K562 (cell line): ENCODE results near the gene MB21D2. TPM values are rescaled to one million over a fixed set of nuclear protein-coding genes. Genes with fewer than 3 reads are reported as not detected.

Source experiments
- ATAC-seq: fragments of 200-7000 bp; cut with Tn5 transposase; 3 replicates; pipeline ENCODE4 v1.9.1; 2020; ENCODE audit warnings: moderate library complexity
- BruUV-seq: library from RNA; stranded (reverse); fragments of 400-500 nt; replicated peaks from 2 replicates; lab custom pipeline; 2021; lab: Mats Ljungman, UMichigan
- CTCF ChIA-PET: fragments of 300-600 bp; formaldehyde crosslinking; extraction: SDS; loops from one replicate; lab custom pipeline; 2021; ENCODE audit warnings: low intra/inter-chr PET ratio; lab: Yijun Ruan, JAX
- POLR2A ChIA-PET: fragments of 300-600, 350-650 bp; sonication (Branson Sonifier 250); formaldehyde crosslinking; extraction: SDS; loops from one replicate; lab custom pipeline; 2021; ENCODE audit warnings: antibody characterized with exemption, inconsistent platforms; lab: Yijun Ruan, JAX
- DNase-seq, 4 experiments: peaks; one replicate each; pipeline versions ENCODE4 v3.0.0 to v3.0.0-alpha.2; 2011 to 2018; ENCODE audit warnings: low spot score in 3 of 4, mixed read lengths in 3 of 4; ENCODE audit errors: extremely low read depth in 1 of 4
- FAIRE-seq: peaks from 2 replicates; lab custom pipeline; 2011; peaks lifted over from hg19 to GRCh38; lab: Jason Lieb, UNC
- H2AFZ ChIP-seq: 2 replicates; pipeline ENCODE4 v1.6.0; 2011; ENCODE audit warnings: low read depth, low read length, control low read depth, inconsistent platforms
- H3K27ac ChIP-seq: fragments of 200-600 bp; 3 replicates; pipeline ENCODE4 v1.8.0; 2011; ENCODE audit warnings: low read depth, mild to moderate bottlenecking, control low read depth, inconsistent platforms, low read length, moderate library complexity, mixed read lengths; ENCODE audit errors: extremely low read depth
- H3K27me3 ChIP-seq, 2 experiments: fragments of 300-600 bp in 1 of 2; 2 replicates in 1 of 2; 3 replicates in 1 of 2; pipeline versions ENCODE4 v1.6.0 to v1.8.0; 2011; ENCODE audit warnings: inconsistent platforms in 2 of 2, low read length in 2 of 2, mild to moderate bottlenecking in 1 of 2, mixed read lengths in 1 of 2, moderate library complexity in 1 of 2; ENCODE audit not compliant: control insufficient read depth in 2 of 2, insufficient read depth in 2 of 2
- H3K36me3 ChIP-seq: fragments of 300-600 bp; 3 replicates; pipeline ENCODE4 v1.8.0; 2011; ENCODE audit warnings: mild to moderate bottlenecking, low read length, inconsistent platforms; ENCODE audit not compliant: control insufficient read depth, insufficient read depth
- H3K4me1 ChIP-seq, 2 experiments: fragments of 200-600 bp in 1 of 2; replicated peaks in 1 of 2; 2 replicates in 1 of 2; 3 replicates in 1 of 2; pipeline versions ENCODE4 v1.5.1 to v1.8.0; 2011; ENCODE audit warnings: inconsistent platforms in 2 of 2, low read length in 2 of 2, mild to moderate bottlenecking in 1 of 2, mixed read lengths in 1 of 2, moderate library complexity in 1 of 2; ENCODE audit not compliant: control insufficient read depth in 2 of 2, insufficient read depth in 2 of 2
- H3K4me2 ChIP-seq: 2 replicates; pipeline ENCODE4 v1.6.1; 2011; ENCODE audit warnings: low read length, control low read depth, inconsistent platforms, mixed read lengths; ENCODE audit not compliant: insufficient read depth
- H3K4me3 ChIP-seq: fragments of 200-600 bp; sonication (generic), shearing (Covaris generic); 2 replicates; pipeline ENCODE4 v1.5.1; 2016; ENCODE audit warnings: control low read depth, inconsistent platforms
- H3K79me2 ChIP-seq: fragments of 200-600 bp; 3 replicates; pipeline ENCODE4 v1.8.0; 2011; ENCODE audit warnings: low read length, inconsistent platforms; ENCODE audit not compliant: control insufficient read depth, insufficient read depth
- H3K9ac ChIP-seq, 2 experiments: 2 replicates each; pipeline versions ENCODE4 v1.6.0 to v1.6.1; 2011; ENCODE audit warnings: low read depth in 2 of 2, low read length in 2 of 2, control low read depth in 1 of 2, inconsistent platforms in 1 of 2, mild to moderate bottlenecking in 1 of 2, mixed read lengths in 1 of 2; ENCODE audit not compliant: insufficient read depth in 1 of 2
- H3K9me1 ChIP-seq: one replicate; pipeline ENCODE4 v1.6.0; 2011; ENCODE audit warnings: inconsistent platforms, mild to moderate bottlenecking, low read length, moderate library complexity; ENCODE audit not compliant: control insufficient read depth, insufficient read depth
- H3K9me3 ChIP-seq: replicated peaks from 2 replicates; pipeline ENCODE4 v1.5.1; 2011; ENCODE audit warnings: low read depth, low read length, inconsistent platforms; ENCODE audit not compliant: control insufficient read depth, insufficient read depth
- H4K20me1 ChIP-seq: replicated peaks from 2 replicates; pipeline ENCODE4 v1.6.1; 2011; ENCODE audit warnings: low read length, inconsistent platforms, mixed read lengths; ENCODE audit not compliant: control insufficient read depth, insufficient read depth
- BACH1 ChIP-seq: fragments of 200-800 bp; sonication (Bioruptor generic); IDR thresholded peaks from 2 replicates; pipeline ENCODE4 v1.6.1; 2016; ENCODE audit warnings: missing genetic modification characterization, missing compliant biosample characterization
- CBFA2T2 ChIP-seq: fragments of 450-650 bp; conservative IDR thresholded peaks from 2 replicates; pipeline ENCODE4 v1.6.1; 2017; ENCODE audit warnings: mild to moderate bottlenecking
- CEBPB ChIP-seq: fragments of 450-650 bp; IDR thresholded peaks from 2 replicates; pipeline ENCODE4 v1.6.1; 2016; ENCODE audit warnings: missing genetic modification characterization, missing compliant biosample characterization
- CHD2 ChIP-seq: IDR thresholded peaks from 2 replicates; pipeline ENCODE4 v1.6.1; 2011; ENCODE audit warnings: low read depth, low read length
- ELF2 ChIP-seq: fragments of 250-450 bp; sonication (Bioruptor Pico); IDR thresholded peaks from 2 replicates; pipeline ENCODE4 v1.5.0; 2021; ENCODE audit warnings: mild to moderate bottlenecking
- GABPB2 ChIP-seq: fragments of 250-450 bp; sonication (Bioruptor Pico); conservative IDR thresholded peaks from 2 replicates; pipeline ENCODE4 v1.5.1; 2021; ENCODE audit warnings: mild to moderate bottlenecking
- GTF2B ChIP-seq: IDR thresholded peaks from 2 replicates; pipeline ENCODE4 v1.6.1; 2011; ENCODE audit not compliant: insufficient read length; ENCODE audit errors: extremely low read depth
- HOMEZ ChIP-seq: fragments of 250-450 bp; sonication (Bioruptor Pico); IDR thresholded peaks from 2 replicates; pipeline ENCODE4 v1.4.0; 2020; ENCODE audit warnings: mild to moderate bottlenecking, moderate library complexity
- IRF1 ChIP-seq: sonication (generic); formaldehyde crosslinking; IDR thresholded peaks from 2 replicates; pipeline ENCODE4 v1.8.0; 2022; ENCODE audit warnings: missing genetic modification reagents, mild to moderate bottlenecking, borderline replicate concordance
- KLF13 ChIP-seq: fragments of 450-650 bp; IDR thresholded peaks from 2 replicates; pipeline ENCODE4 v1.6.1; 2016; ENCODE audit warnings: missing genetic modification characterization, low read depth, mild to moderate bottlenecking, missing compliant biosample characterization, moderate library complexity, borderline replicate concordance
- NELFE ChIP-seq: IDR thresholded peaks from 2 replicates; pipeline ENCODE4 v1.6.1; 2011; ENCODE audit warnings: mild to moderate bottlenecking; ENCODE audit not compliant: insufficient read depth, insufficient read length
- PKNOX1 ChIP-seq: fragments of 450-650 bp; IDR thresholded peaks from 2 replicates; pipeline ENCODE4 v1.6.1; 2016
- RBM39 ChIP-seq: fragments of 200-400 bp; formaldehyde crosslinking; optimal IDR thresholded peaks from 2 replicates; pipeline ENCODE3; 2018; ENCODE audit warnings: low read depth, low read length
- SMARCB1 ChIP-seq: IDR thresholded peaks from 2 replicates; pipeline ENCODE4 v1.6.1; 2011; ENCODE audit warnings: improper control_type of control experiment, low read depth; ENCODE audit not compliant: insufficient read length
- TAF7 ChIP-seq: fragments of 450-650 bp; IDR thresholded peaks from 2 replicates; pipeline ENCODE4 v1.6.1; 2016; ENCODE audit warnings: missing genetic modification characterization, missing compliant biosample characterization
- ZBTB26 ChIP-seq: fragments of 450-650 bp; formaldehyde crosslinking; IDR thresholded peaks from 2 replicates; pipeline ENCODE4 v1.4.0; 2022; ENCODE audit warnings: missing genetic modification characterization
- ZNF445 ChIP-seq: fragments of 250-450 bp; sonication (Bioruptor Pico); IDR thresholded peaks from 2 replicates; pipeline ENCODE4 v1.4.0; 2020; ENCODE audit warnings: low read depth, mild to moderate bottlenecking, moderate library complexity
- ZNF76 ChIP-seq: fragments of 250-450 bp; sonication (Bioruptor Pico); IDR thresholded peaks from 2 replicates; pipeline ENCODE4 v1.4.0; 2020; ENCODE audit warnings: mild to moderate bottlenecking, moderate library complexity, borderline replicate concordance
- in situ Hi-C: fragments of 300-500 bp; cut with MboI; formaldehyde crosslinking; loops from 4 replicates; pipeline ENCODE4 v1.15.0; 2018; ENCODE audit warnings: inconsistent platforms, mixed read lengths
- intact Hi-C: fragments of 100-400 bp; cut with micrococcal nuclease; formaldehyde crosslinking; loops from 2 replicates; pipeline ENCODE4 v1.14.2; 2022
- polyA plus RNA-seq, 8 experiments: library from polyadenylated mRNA; depleted of rRNA in 4 of 8; stranded (reverse) in 5 of 8; unstranded in 3 of 8; fragments of >200 nt; fragmentation: Nextera tagmentation in 2 of 8; fragmentation: Illumina TruSeq in 1 of 8; extraction: Ambion mirVana in 2 of 8; extraction: Trizol in 1 of 8; gene quantifications; 2 replicates each; pipeline versions ENCODE4 v1.2.1 to v1.2.3, GENCODE V29; 2011 to 2014; ENCODE audit warnings: inconsistent platforms in 1 of 8, missing spikeins in 1 of 8
- total RNA-seq, 7 experiments: library from RNA; depleted of rRNA in 6 of 7; stranded (reverse); fragments of >200 nt in 6 of 7; fragmentation: Illumina TruSeq in 2 of 7; extraction: Trizol in 2 of 7; gene quantifications; 2 replicates each; pipeline versions ENCODE4 v1.2.1 to v1.2.3, GENCODE V29; 2011 to 2021; ENCODE audit warnings: low replicate concordance in 1 of 7

MB21D2 gene
- total and polyA plus RNA-seq, 9 of the 15 experiments (the other 6 are each of a cell fraction or from before 2014, with no cell fraction given), result 0.01 TPM; not detected in 8

GRCh38 chr3:192928016-192928415 lies 10.4 kb upstream of the MB21D2 start:
- H3K4me2 ChIP-seq, result no peak overlapping the region
- H3K4me1 ChIP-seq, result no peaks in the 10 kb centered on the region
- in situ Hi-C loops (no loop called here), intact Hi-C loops (no loop called here)
- CTCF ChIA-PET, result no interaction called here
- H3K9me3 ChIP-seq, result no peaks in the 10 kb centered on the region
- no TSS peak for BruUV-seq
- no peak overlapping the region for H3K9ac ChIP-seq
- H3K79me2 ChIP-seq, result no peaks in the 10 kb centered on the region
- H2AFZ ChIP-seq, result no peak overlapping the region
- H3K27ac ChIP-seq, result no peak overlapping the region
- H3K9me1 ChIP-seq, result no peaks in the 10 kb centered on the region
- DNase-seq, result no peak
- TF ChIP-seq CEBPB (tag) (no peak), BACH1 (tag) (no peak), ZNF445 (no peak), ZNF76 (CRISPR knock-in tag) (no peak), CBFA2T2 (no peak), NELFE (no peak), GTF2B (no peak), SMARCB1 (no peak), PKNOX1 (no peak), CHD2 (no peak), HOMEZ (CRISPR knock-in tag) (no peak), ELF2 (CRISPR knock-in tag) (no peak), IRF1 (CRISPR knock-in tag) (no peak), GABPB2 (CRISPR knock-in tag) (no peak), KLF13 (tag) (no peak), TAF7 (tag) (no peak), RBM39 (no peak), ZBTB26 (CRISPR knock-in tag) (no peak)
- no peak for FAIRE-seq
- H4K20me1 ChIP-seq, result no peaks in the 10 kb centered on the region
- H3K36me3 ChIP-seq, result no peaks in the 10 kb centered on the region
- no peaks in the 10 kb centered on the region; a peak in 1 of 5 replicates for H3K27me3 ChIP-seq
- no peak overlapping the region for H3K4me3 ChIP-seq
- POLR2A ChIA-PET, result no interaction called here
- ATAC-seq, result no peak
